GM12875 (cell line): ENCODE measurements around the gene FMNL2.

Source experiments
- H3K4me3 ChIP-seq: one replicate; pipeline ENCODE4 v1.5.1; 2011; ENCODE audit warnings: low read depth, low read length, control low read depth
- TF ChIP-seq, protein P1 (sequence below): IDR thresholded peaks from 2 replicates; pipeline ENCODE4 v1.5.1; 2011; ENCODE audit warnings: low read depth, mild to moderate bottlenecking, control low read depth, inconsistent platforms, low read length, moderate library complexity, borderline replicate concordance; ENCODE audit not compliant: insufficient read depth

The FMNL2 gene

GRCh38 chr2:152651834-152652233 lies 316.9 kb downstream of the FMNL2 start:
- H3K4me3 ChIP-seq: no peak overlapping the region
- TF ChIP-seq, protein P1, sequence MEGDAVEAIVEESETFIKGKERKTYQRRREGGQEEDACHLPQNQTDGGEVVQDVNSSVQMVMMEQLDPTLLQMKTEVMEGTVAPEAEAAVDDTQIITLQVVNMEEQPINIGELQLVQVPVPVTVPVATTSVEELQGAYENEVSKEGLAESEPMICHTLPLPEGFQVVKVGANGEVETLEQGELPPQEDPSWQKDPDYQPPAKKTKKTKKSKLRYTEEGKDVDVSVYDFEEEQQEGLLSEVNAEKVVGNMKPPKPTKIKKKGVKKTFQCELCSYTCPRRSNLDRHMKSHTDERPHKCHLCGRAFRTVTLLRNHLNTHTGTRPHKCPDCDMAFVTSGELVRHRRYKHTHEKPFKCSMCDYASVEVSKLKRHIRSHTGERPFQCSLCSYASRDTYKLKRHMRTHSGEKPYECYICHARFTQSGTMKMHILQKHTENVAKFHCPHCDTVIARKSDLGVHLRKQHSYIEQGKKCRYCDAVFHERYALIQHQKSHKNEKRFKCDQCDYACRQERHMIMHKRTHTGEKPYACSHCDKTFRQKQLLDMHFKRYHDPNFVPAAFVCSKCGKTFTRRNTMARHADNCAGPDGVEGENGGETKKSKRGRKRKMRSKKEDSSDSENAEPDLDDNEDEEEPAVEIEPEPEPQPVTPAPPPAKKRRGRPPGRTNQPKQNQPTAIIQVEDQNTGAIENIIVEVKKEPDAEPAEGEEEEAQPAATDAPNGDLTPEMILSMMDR: no peak

DNA sequence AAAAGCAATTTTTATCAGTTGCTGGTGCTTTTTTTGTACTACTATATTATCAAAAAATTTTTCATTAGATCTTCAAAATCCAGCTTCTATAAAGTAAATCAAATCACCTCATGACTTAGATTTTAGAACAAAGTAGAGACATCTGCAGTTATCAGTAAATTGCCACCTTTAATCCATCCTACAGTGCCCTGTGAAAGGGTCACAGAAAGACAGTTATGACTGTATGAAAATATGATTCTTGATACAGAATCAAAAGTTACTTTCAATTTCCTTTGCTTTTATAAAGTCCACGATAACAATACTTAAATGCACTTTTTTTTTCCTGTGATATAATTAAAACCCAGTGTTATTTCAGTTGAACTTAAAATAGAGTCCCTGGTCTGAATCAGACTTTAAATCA lies 320.9 kb downstream of the FMNL2 start:
- H3K4me3 ChIP-seq: no peak overlapping the region
- TF ChIP-seq, protein P1: no peak

DNA sequence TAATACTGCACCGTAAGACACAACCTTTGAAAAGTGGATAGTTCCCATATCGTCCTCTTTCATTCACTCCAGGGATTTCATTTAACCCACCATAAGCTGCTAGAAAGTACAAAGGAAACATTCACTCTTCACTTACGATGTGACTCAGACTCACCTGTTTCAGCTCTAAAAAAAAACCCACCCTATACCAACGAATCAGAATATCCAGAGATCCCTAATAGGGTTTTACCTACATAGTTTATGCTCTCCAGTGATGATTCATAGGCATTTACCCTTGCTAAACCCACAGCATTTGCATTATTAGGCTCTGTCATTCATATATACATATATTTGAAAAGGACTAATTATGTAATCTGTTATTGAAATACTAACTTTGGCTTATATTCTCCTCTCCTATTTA lies 322.1 kb downstream of the FMNL2 start:
- H3K4me3 ChIP-seq: no peak overlapping the region
- TF ChIP-seq, protein P1: no peak

DNA sequence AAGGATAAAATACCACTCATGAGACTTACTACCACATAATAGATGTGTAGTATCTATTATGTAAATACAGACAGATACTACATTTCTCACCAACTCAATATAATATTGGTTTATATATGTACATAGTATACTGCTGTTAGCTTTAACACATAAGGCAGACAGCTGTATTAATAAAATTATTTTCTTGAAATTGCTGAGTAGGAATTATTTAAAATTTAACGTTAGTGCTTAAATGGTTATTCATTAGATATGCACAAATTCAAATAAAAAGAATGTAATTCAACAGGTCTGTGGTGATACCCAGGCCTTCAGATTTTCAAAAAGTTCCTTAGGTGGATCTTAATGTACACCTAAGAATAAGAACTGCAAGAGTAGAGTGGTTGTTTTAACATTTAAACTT lies 323.2 kb downstream of the FMNL2 start:
- no peak overlapping the region for H3K4me3 ChIP-seq

GRCh38 chr2:152661076-152661475 lies 326.1 kb downstream of the FMNL2 start:
- TF ChIP-seq, protein P1: no peak
- H3K4me3 ChIP-seq: no peak overlapping the region

More for the DNA sequence above, 323.2 kb downstream of the FMNL2 start:
- TF ChIP-seq, protein P1: no peak

DNA sequence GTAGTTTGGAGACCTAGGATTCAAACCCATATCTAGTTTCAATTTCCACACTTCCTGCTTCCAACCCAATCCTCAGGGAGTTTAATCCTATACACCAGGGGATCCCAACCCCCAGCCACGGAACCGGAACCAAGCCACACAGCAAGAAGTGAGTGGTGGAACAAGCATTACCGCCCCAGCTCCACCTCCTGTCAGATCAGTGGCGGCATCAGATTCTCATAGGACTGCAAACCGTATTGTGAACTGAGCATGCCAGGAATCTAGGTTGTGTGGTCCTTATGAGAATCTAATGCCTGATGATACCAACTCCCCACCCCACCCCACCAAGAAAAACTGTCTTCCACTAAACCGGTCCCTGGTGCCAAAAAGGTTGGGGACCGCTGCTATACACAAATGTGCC lies 329.8 kb downstream of the FMNL2 start:
- no peak overlapping the region for H3K4me3 ChIP-seq
- TF ChIP-seq, protein P1: no peak

DNA sequence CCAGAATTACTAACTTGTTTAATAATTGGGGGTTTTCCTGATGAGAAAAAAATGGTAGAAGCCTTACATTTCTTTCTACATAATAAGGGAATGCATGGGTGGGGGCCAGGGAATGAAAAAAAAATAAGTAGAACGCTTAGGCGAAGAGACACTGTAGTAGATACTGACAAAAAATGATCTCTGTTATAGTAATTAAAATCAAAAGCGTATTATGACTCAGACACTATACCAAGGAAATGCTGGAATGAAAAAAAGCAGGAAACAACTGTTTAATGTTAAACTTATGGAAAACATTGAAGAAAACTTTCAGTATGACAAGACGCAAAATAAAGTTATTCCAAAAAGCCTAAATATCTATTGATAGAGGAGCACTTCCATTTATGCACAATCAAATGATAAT lies 339.4 kb downstream of the FMNL2 start:
- no peak overlapping the region for H3K4me3 ChIP-seq
- TF ChIP-seq, protein P1: no peak
